ENCODE results near the gene TRPC4.
"Not testable (repeated sequence)": the region's sequence is repeated elsewhere in the genome, so short reads cannot be mapped to it uniquely, and the experiment has no call there.

TRPC4 gene

GRCh38 chr13:37811441-37811840 is 58.1 kb downstream of the TRPC4 start:
- Histone ChIP-seq H2AFZ (ENCODE audit: low read depth, low read length, severe bottlenecking) (peak overlapping the region; percentile 12), H3K9me2 (replicated peaks; ENCODE audit: insufficient read depth, low read length) (no peaks in the 10 kb centered on the region), H3K27ac (ENCODE audit: low read depth, low read length) (no peak overlapping the region), H3F3A (ENCODE audit: insufficient read depth) (no peaks in the 10 kb centered on the region), H3K27me3 (ENCODE audit: low read length) (no peaks in the 10 kb centered on the region), H3K4me3 (ENCODE audit: insufficient read depth, low read length, poor library complexity, severe bottlenecking) (no peak overlapping the region), H3K4me2 (ENCODE audit: low read depth, low read length, poor library complexity, severe bottlenecking) (no peak overlapping the region), H3K79me2 (ENCODE audit: insufficient read depth, low read length) (no peaks in the 10 kb centered on the region), H3K9me3 (ENCODE audit: insufficient read depth, low read length) (peaks cover 24% of the 10 kb centered on the region; the same call in 1 of the 2 replicates), H4K20me1 (ENCODE audit: low read depth, low read length) (no peaks in the 10 kb centered on the region), H3K9ac (ENCODE audit: low read length) (no peak overlapping the region), H3K36me3 (ENCODE audit: low read length) (peaks cover 4% of the 10 kb centered on the region; the same call in 1 of the 2 replicates)
- TF ChIP-seq EZH2phosphoT487 (conservative IDR thresholded peaks at IDR 0.05; ENCODE audit: low read length), result no peak
- TF ChIP-seq CTCF (IDR thresholded peaks at IDR 0.05; ENCODE audit: insufficient read depth, low read length, poor library complexity, severe bottlenecking), result no peak

GRCh38 chr13:37806666-37807065 is 62.9 kb downstream of the TRPC4 start:
- Histone ChIP-seq H4K20me1 (ENCODE audit: low read depth, low read length) (no peaks in the 10 kb centered on the region), H3K9me3 (ENCODE audit: insufficient read depth, low read length) (peaks cover 5% of the 10 kb centered on the region; the same call in 1 of the 2 replicates), H3K9me2 (replicated peaks; ENCODE audit: insufficient read depth, low read length) (no peaks in the 10 kb centered on the region), H3K79me2 (ENCODE audit: insufficient read depth, low read length) (no peaks in the 10 kb centered on the region), H3K27ac (ENCODE audit: low read depth, low read length) (no peak overlapping the region), H3K4me2 (ENCODE audit: low read depth, low read length, poor library complexity, severe bottlenecking) (no peak overlapping the region), H3F3A (ENCODE audit: insufficient read depth) (no peaks in the 10 kb centered on the region), H3K4me3 (ENCODE audit: insufficient read depth, low read length, poor library complexity, severe bottlenecking) (no peak overlapping the region), H3K36me3 (ENCODE audit: low read length) (no peaks in the 10 kb centered on the region), H3K27me3 (ENCODE audit: low read length) (no peaks in the 10 kb centered on the region), H2AFZ (ENCODE audit: low read depth, low read length, severe bottlenecking) (no peak overlapping the region), H3K9ac (ENCODE audit: low read length) (no peak overlapping the region)
- TF ChIP-seq CTCF (IDR thresholded peaks at IDR 0.05; ENCODE audit: insufficient read depth, low read length, poor library complexity, severe bottlenecking) (peak; percentile 9), EZH2phosphoT487 (conservative IDR thresholded peaks at IDR 0.05; ENCODE audit: low read length) (no peak)

- no peak for TF ChIP-seq EZH2phosphoT487 (conservative IDR thresholded peaks at IDR 0.05; ENCODE audit: low read length)
- no peak for TF ChIP-seq CTCF (IDR thresholded peaks at IDR 0.05; ENCODE audit: insufficient read depth, low read length, poor library complexity, severe bottlenecking)
These were observed 71.9 kb downstream of the TRPC4 start for GRCh38 chr13:37797631-37798030.

GRCh38 chr13:37796795-37797194 is 72.8 kb downstream of the TRPC4 start:
- H3K9me2 ChIP-seq (replicated peaks; ENCODE audit: insufficient read depth, low read length); H3K9ac ChIP-seq (ENCODE audit: low read length); H3K27ac ChIP-seq (ENCODE audit: low read depth, low read length); H3K79me2 ChIP-seq (ENCODE audit: insufficient read depth, low read length); H3K27me3 ChIP-seq (ENCODE audit: low read length); H4K20me1 ChIP-seq (ENCODE audit: low read depth, low read length); H3F3A ChIP-seq (ENCODE audit: insufficient read depth); H3K9me3 ChIP-seq (ENCODE audit: insufficient read depth, low read length); H3K4me2 ChIP-seq (ENCODE audit: low read depth, low read length, poor library complexity, severe bottlenecking); H2AFZ ChIP-seq (ENCODE audit: low read depth, low read length, severe bottlenecking); H3K4me3 ChIP-seq (ENCODE audit: insufficient read depth, low read length, poor library complexity, severe bottlenecking); H3K36me3 ChIP-seq (ENCODE audit: low read length): not testable (repeated sequence)

More at GRCh38 chr13:37797631-37798030, 71.9 kb downstream of the TRPC4 start:
- Histone ChIP-seq H4K20me1 (ENCODE audit: low read depth, low read length) (no peaks in the 10 kb centered on the region), H3K79me2 (ENCODE audit: insufficient read depth, low read length) (no peaks in the 10 kb centered on the region), H3K9me3 (ENCODE audit: insufficient read depth, low read length) (no peaks in the 10 kb centered on the region), H3K9me2 (replicated peaks; ENCODE audit: insufficient read depth, low read length) (no peaks in the 10 kb centered on the region), H3F3A (ENCODE audit: insufficient read depth) (no peaks in the 10 kb centered on the region), H3K36me3 (ENCODE audit: low read length) (no peaks in the 10 kb centered on the region), H2AFZ (ENCODE audit: low read depth, low read length, severe bottlenecking) (peak overlapping the region; percentile 25), H3K27me3 (ENCODE audit: low read length) (no peaks in the 10 kb centered on the region), H3K4me2 (ENCODE audit: low read depth, low read length, poor library complexity, severe bottlenecking) (no peak overlapping the region), H3K4me3 (ENCODE audit: insufficient read depth, low read length, poor library complexity, severe bottlenecking) (no peak overlapping the region), H3K9ac (ENCODE audit: low read length) (no peak overlapping the region), H3K27ac (ENCODE audit: low read depth, low read length) (no peak overlapping the region)
